Germinal center (tissue), 1 donor: ENCODE measurements around the gene HOXD4.

ENCODE experiments used
- DNase-seq: peaks from one replicate; pipeline ENCODE4 v3.0.0; 2012; ENCODE audit warnings: mixed read lengths, low spot score

HOXD4 gene

GRCh38 chr2:176126929-176127773 lies 24.2 kb upstream of the HOXD4 start:
- no peak for DNase-seq

DNA sequence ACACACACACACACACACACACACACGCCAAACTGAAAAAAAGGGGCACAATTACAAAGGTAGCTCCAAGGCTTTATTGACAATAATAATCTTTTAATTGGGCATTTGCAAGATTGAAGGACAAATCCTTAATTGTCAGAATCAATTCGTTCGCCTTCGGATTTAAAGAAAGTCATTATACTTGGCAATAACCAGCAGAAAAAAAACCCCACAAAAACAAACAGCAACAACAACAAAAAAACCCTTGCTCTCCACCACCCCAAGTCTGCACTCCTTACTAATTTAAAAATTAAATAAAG lies 23.6 kb upstream of the HOXD4 start:
- DNase-seq, result no peak

DNA sequence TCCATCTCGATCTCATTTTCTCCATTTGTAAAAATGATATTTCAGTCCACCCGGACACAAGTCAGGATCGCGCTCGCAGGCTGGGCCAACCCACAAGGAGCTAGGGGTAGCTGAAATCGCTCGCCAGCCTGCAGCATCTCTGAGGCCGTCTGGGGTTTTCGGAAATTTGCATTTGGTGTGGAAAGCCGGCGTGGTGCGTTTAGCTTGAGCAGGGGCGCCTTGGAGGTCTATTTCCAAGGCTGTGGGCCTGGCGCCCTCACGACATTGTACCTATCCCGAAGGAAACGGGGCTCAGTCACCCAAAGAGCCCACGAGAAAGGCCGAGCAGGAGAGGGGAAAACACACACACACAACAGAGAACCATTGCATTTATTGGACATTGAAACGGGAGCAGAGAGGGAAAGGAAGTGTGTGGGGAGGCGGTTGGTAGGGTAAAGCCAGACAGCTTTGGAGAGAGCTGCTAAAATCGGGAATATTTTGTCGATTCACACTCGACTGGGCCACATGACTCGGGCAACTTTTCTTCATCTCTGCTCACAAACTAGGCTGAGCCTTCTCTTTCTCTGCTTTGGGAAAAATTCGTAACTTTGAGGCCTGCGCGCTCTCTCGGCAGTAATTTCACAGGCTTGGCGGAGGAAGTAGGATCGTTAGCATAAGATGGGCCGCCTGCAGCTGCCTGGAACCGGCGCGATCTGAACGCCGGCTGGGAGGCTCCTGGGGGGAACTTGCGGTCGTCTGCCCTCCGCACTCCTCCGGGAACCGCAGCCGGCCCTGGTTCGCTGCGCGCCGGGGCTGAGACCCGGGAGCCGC lies 23.0 kb upstream of the HOXD4 start:
- no peak for DNase-seq

- no peak for DNase-seq
Measured at GRCh38 chr2:176128982-176129796, 22.2 kb upstream of the HOXD4 start, which contains the start of gene HOXD8. HOXD8 (plus strand) TSS chr2:176129705; CDS start chr2:176130367, 662 bp downstream.

- no peak for DNase-seq
Measured at GRCh38 chr2:176129813-176130146, 21.6 kb upstream of the HOXD4 start.

GRCh38 chr2:176130147-176130956 lies 21.0 kb upstream of the HOXD4 start:
- DNase-seq, result no peak

DNA sequence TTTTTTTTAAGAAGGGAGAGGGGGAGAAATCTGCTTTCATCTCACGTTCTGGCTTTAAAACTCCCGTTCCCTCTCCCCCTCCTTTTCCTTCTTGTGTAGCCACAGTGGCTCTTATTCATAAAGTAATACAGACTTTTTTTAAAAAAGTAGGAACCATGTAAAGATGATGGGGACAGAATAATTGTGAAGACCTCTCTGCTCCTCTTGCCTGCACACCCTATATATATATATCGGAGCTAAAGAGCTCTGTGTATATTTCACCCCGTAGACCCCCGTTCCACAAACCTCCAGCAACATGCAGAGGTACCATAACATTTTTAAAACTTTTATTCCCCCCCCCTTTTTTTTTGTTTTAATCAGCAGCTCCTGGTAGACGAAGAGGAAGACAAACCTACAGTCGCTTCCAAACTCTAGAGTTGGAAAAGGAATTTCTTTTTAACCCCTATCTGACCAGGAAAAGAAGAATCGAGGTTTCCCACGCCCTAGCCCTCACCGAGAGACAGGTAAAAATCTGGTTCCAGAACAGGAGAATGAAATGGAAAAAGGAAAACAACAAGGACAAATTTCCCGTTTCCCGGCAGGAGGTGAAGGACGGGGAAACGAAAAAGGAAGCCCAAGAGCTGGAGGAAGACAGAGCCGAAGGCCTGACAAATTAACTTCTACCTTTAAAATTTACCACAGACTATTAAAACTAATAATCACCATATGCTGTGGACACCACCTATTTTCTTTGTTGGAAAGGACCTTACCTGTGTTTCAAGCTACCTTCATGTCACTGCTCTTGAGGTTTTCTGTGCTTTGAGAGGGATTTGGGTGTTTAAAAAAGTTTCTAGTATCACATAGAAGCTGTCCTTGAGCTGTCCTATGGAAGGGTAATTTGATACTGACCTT lies 20.1 kb upstream of the HOXD4 start:
- no peak for DNase-seq

- DNase-seq, result no peak
Measured at GRCh38 chr2:176131848-176132158, 19.5 kb upstream of the HOXD4 start.

DNA sequence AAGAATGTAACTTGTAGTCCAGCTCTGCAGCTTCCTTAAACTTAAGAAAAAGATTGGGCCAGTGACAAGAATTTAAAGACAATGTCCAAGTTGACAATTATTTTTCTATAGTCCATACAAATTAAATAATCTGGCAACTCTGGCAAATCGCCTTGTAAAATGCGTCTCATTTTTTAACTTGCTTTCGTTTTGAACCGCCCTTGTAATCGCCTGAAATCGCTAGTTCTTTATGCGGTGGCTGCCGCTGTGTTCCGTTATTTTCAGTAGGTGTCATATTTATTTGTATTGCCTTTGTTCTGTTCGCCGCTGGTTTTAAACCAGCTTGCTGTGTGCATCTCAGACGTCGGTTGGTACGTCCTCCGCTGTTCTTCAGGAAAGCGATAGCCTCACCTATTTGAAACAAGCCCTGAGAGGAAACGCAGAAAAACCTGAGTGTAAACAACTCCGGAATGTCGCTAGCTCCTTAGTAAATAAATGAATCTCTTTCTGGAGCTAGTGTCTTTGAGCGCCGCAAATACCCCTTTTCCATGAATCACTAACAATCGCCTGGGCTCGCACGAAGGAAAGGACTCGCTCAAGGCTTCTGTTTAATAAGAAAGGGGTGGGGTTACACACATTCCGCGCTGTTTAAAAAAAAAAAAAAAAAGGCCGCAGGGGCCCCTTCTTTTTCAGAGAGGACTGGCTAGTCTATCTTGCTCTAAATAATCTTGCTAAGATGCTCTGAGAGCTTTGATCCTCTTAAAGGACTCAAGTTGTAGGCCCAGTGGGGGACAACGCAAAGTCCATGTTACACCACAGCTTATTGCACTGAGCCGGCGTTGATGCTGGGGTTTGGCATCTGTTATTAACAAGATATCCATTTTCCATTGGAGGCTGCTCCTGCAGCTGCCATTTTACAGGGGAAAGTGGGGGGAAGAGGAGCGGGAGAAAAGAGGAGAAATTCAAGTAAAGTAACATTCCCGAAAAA lies 18.9 kb upstream of the HOXD4 start:
- no peak for DNase-seq

- no peak for DNase-seq
Measured at GRCh38 chr2:176133389-176133788, 18.0 kb upstream of the HOXD4 start.

DNA sequence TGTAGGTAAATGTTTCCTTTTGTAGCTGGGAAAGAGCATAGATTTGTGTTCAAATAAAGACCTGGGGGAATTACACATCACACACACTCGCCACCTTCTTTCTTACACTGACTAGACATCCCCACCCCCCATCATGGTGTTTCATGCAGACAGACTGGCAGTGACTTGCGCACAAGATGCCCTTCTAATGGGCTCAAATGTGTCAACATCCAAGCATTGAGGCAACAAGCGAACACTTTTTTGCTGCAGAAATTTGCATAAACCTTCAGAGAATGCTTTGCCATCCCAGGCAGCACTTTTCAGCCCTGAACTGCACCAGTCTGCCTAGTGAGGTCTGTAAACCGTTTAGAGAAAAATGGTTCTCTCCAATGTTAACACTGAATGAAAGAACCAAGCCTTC lies 17.3 kb upstream of the HOXD4 start:
- no peak for DNase-seq

DNA sequence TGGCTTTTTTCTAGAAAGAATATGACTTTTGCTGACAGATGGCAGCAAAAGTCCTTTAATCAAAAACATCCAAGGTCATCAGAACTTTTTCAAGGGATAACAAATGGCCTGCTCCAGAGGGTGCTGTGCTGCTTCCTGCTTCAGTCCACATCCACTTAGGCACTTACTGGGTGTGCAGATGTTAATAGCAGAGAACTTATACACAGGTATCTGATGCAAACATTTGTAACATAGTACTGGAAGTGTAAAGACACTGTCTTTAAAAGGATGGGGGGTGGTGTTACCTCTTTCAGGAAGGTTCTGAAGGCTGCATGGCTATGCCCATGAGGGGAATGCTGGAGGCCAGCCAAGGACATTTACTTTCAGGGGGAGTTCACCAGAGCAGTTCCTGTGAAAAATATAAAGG lies 16.3 kb upstream of the HOXD4 start:
- no peak for DNase-seq

DNA sequence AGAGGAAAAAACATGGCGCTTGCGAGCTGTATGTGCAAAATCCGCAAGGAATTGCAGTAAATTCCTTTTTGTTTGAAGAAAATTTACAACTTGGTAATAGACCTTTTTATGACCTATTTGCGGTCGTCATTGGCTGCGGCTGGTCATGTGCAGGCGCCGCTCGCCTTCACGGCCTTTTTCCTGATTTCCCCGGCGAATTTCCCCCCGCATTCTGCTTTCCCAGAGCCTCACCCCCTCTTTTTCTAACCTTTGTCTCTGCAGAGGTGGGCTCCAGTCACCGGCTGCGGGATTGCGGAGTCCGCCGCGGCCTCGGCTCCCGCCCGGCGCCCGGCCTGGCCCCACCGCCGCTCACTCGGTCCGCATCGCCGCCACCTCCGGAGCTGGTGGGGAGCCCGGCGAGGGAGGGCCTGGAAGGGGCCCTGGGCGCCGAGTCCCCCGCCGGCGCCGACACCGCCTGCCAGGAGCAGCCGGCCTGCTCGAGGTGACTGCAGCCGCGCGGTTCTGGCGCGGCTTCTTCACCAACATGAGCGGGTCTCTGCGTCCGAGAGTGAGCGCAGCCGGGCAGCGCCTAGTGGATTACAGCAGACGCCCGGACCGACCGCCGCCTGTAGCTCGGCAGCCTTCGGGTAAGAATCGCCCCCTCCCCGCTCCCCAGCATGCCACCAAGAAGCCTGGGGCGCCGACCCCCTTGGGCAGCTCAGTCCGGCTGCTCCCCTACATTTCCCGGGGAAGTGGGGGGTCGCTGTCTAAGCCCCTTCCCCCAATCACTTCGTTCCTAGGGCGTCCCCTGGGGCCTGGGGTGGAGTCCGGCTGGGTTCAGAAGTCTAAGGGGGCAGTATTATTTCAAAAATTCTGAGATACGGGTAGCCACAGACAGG lies 14.7 kb upstream of the HOXD4 start:
- no peak for DNase-seq

GRCh38 chr2:176137252-176137580 lies 14.1 kb upstream of the HOXD4 start:
- no peak for DNase-seq

DNA sequence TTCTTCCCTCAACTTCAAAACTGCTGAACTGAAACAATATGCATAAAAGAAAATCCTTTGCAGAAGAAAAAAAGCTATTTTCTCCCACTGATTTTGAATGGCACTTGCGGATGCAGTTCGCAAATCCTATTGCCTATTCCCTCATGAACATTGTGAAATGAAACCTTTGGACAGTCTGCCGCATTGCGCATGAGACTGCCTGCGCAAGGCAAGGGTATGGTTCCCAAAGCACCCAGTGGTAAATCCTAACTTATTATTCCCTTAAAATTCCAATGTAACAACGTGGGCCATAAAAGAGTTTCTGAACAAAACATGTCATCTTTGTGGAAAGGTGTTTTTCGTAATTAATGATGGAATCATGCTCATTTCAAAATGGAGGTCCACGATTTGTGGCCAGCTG lies 13.4 kb upstream of the HOXD4 start:
- no peak for DNase-seq

DNA sequence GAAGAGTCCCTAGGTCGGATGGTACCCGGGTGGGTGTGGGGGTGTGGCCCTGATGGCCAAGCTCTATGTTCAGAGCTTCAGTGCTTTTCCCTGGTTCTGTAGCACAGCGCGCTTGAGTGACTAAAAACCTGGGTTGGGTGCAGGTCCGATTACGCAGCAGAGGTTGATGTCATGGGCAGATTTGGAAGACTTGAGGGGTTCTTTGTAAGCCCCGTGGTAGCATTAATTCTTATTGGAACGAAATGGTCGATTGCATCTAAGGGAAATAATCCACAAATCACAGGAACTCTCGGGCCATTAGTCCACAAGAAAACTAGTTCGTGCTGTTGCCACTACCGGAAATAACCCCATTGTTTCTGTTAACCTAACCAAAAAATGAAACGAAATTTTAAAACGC lies 12.8 kb upstream of the HOXD4 start:
- DNase-seq, result no peak

DNA sequence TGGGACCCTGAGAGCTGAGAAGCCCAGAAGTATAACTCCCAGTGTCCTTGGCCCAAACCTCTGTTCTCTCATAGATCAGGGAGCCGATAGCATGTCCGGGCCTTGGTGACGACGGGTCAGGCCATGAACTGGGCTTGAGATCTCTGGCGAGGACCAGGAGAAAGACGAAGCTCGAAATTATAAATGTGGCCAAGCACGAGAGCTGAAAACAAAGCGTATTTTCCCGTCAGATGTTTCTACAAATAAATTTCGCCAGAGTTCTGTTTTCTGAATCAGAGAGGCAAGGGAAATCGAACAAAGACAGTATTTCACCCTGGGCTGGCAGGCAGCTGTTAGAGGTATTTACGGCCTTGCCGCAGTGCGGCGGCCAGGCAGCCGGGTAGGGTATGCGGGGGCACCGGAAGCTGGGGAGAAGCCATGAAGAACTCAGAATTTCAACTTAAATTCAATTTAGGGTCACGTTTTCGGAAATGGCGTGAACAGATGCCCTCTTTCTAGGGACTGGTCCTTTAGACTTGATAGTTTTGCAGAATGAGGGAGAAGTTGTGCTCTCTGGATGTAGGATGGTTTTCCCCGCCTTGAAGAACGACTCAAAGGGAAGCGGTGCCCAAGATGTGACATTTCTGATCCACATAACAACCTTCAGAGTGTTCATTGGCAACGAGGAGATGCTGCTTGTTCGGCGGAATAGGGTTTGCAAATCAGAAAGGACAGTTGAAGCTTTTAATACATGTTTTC lies 12.3 kb upstream of the HOXD4 start:
- no peak for DNase-seq
